PC-3 (cell line): ENCODE results near the gene NES.

Experiments
- EZH2 ChIP-seq: fragments of 300-600 bp; sonication (generic); IDR thresholded peaks from one replicate; pipeline ENCODE4 v1.6.1; 2017; ENCODE audit warnings: antibody characterized with exemption, mild to moderate bottlenecking, low read length; ENCODE audit not compliant: unreplicated experiment
- EZH2phosphoT487 ChIP-seq: fragments of 300-600 bp; sonication (generic); IDR thresholded peaks from 2 replicates; pipeline ENCODE4 v1.6.1; 2018; ENCODE audit warnings: mild to moderate bottlenecking, antibody characterized with exemption, low read length, borderline replicate concordance
- TF ChIP-seq, protein P1 (sequence below): fragments of 300-600 bp; sonication (generic); conservative IDR thresholded peaks from 2 replicates; pipeline ENCODE4 v1.5.1; 2017; ENCODE audit warnings: antibody characterized with exemption, low read depth, mild to moderate bottlenecking, low read length

DNA sequence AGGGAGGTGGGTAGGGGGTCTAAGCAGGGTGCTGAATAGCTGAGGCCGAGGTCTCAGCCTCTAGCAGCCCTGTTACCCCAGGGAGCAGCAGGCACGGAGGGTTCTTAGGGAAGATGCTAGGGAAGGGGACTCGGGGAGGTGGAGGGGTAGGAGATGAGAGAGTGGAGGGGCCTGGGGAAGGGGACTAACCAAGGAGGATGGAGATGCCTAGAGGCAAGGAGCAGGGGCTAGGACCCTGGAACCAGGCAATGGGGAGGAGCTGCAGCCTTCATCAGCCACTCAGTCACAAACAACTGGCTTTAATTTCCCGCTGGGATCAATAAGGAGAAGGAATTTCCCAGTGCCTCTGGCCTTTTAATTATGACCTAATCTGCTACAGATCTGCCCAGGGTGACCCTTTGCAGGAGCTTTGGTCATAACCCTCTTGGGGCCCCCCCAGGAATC, 31.0 kb upstream of the NES start:
- no peak for TF ChIP-seq EZH2phosphoT487
- TF ChIP-seq, protein P1, sequence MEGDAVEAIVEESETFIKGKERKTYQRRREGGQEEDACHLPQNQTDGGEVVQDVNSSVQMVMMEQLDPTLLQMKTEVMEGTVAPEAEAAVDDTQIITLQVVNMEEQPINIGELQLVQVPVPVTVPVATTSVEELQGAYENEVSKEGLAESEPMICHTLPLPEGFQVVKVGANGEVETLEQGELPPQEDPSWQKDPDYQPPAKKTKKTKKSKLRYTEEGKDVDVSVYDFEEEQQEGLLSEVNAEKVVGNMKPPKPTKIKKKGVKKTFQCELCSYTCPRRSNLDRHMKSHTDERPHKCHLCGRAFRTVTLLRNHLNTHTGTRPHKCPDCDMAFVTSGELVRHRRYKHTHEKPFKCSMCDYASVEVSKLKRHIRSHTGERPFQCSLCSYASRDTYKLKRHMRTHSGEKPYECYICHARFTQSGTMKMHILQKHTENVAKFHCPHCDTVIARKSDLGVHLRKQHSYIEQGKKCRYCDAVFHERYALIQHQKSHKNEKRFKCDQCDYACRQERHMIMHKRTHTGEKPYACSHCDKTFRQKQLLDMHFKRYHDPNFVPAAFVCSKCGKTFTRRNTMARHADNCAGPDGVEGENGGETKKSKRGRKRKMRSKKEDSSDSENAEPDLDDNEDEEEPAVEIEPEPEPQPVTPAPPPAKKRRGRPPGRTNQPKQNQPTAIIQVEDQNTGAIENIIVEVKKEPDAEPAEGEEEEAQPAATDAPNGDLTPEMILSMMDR, result no peak
- no peak for TF ChIP-seq EZH2
